HL-60/S4 treated with phorbol 12-myristate 13-acetate at 8.2 ng/mL for 4 days and 3 days (cell line): ENCODE data around the gene ERP29.
"Not testable (repeated sequence)": the region's sequence is repeated elsewhere in the genome, so short reads cannot be mapped to it uniquely, and the experiment has no call there.

Experiments used
- in situ Hi-C: fragments of 300-500 bp; cut with MboI; formaldehyde crosslinking; loops from 2 replicates; pipeline ENCODE4 v1.15.0; 2022; ENCODE audit warnings: low sequenced_read_pairs

Gene ERP29

DNA sequence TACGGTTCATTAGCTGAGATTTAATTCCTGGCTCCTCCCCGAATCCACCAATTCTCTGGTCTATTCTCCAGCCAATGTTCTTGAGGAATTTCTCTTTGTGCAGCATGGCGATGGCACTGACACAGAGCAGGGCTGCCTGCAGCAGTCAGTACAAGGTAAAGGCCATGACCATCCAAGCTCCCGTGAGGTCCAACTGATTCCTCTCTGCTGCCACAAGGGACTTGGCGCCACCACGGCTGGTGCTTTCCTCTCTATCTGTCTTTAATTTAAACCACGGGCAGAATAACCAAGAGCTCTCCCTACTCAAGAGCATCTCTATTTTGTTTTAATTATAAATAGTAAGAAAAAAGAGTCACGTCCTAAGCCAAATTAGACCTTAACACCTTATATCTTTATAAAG is 12.4 kb upstream of the ERP29 start:
- in situ Hi-C loops = no loop called here

DNA sequence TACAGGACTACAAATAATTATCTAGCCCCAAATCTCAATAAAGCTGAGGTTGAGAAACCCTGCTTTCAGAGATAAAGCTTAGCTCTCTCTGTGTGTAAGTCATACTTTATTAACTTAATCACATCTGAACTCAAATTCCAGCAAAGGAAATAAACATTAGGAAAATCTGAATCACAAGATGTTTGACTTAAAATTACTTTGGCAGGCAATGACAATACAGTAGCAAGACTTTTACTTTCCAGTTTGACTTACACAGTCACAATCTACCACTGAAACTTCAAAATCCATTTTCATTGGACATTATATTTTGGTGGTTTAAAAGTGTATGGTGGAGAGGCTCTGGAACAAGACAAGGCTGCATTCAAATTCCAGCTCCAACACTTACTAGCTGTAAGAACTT is 11.7 kb upstream of the ERP29 start:
- in situ Hi-C loops = no loop called here

DNA sequence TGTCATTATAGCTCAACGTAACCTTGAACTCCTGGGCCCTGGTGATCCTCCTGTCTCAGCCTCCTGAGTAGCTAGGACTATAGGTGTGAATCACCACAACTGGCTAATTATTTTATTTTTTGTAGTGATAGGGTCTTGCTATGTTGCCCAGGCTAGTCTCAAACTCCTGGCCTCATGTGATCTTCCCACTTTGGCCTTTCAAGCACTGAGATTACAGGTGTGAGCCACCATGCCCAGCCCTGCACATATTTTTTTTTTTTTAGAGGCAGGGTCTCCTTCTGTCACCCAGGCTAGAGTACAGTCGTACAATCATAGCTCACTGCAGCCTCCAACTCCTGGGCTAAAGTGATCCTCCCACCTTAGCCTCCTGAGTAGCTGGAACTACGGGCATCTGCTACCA is 9.2 kb upstream of the ERP29 start:
- in situ Hi-C loops = no loop called here

DNA sequence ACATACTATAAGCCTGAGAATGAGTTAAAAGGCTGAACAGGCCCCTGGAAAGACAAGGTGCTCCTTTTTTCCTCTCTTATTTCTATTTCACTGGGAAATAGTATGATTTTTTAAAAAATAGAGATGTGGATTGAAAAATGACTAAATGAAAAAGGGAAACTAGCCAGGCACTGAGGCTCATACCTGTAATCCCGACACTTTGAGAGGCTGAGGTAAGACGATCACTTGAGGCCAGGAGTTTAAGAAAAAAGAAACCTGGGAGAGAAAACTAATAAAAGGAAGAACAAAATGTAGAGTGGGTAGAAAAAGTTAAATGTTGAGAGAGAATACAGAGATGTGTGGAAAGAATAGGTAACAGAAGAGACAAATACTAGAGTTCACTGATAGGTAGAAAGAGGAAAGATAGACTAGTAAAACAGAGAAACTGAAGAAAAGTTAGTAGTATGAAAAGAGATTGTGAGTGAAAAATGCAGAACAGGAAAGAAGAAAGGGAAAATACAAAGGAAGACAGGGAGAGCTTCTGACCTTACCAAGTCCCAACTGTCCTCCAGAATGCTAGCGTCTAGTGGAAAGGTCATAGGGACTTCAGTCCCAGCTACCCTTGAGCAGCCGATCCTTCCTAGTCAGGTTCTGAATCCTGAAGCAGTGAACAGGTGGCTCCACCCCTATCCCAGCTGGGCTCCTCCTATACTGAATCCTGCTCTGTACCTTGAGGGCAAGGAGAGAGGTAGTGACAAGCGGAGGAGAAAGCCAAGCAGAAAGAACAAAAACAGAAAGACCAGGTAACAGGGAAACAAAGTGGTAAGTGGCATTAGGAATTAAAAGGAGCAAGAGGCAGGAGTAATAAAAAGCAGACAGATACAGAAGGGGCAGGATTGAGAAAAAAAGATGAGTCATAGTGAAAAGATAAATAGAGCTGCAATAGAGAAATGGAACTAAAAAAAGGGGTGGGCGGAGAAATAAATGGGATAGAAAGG is 7.5 kb upstream of the ERP29 start:
- in situ Hi-C loops = no loop called here

DNA sequence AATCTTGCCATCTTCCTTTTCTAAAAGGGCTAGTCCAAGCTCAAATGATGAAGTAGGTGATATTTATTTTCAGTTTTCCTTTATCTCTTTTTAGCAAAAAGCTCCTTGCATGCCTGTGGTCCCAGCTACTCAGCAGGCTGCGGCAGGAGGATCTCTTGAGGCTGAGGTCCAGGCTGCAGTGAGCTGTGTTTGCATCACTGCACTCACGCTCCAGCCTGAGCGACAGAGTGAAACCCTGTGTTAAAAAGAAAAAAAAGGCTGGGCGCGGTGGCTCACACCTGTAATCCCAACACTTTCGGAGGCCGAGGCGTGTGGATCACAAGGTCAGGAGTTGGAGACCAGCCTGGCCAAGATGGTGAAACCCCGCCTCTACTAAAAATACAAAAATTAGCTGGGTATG is 5.3 kb upstream of the ERP29 start:
- in situ Hi-C loops = no loop called here

DNA sequence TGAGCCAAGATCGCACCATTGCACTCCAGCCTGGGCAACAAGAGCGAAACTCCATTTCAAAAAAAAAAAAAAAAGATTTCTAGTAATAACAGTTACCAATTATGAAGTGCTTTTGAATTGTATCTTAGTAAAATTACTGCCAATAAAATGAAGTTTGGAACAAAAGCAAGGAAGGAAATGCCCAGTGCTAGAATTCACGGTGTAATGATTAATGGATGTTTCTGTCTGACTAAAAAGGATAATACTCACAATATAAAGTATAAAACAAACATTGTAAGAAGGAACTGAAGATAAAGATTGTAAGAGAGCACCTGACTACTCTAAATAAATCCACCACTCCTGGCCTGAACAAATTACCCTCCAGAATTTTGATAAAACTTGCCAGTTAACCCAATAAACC is 4.3 kb upstream of the ERP29 start:
- in situ Hi-C loops = no loop called here

DNA sequence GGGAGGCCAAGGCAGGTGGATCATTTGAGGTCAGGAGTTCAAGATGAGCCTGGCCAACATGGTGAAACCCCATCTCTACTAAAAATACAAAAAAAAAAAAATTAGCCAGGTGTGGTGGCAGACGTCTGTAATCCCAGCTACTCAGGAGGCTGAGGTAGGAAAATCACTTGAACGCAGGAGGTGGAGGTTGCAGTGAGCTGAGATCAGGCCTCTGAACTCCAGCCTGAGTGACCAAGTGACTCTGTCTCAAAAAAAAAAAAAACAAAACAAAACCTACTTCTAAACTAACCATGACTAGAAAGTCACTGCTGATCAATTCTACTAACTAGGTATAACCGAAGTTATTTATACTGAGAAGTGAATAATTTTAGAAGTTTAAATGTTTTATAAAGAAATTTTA is 3.6 kb upstream of the ERP29 start:
- in situ Hi-C loops = not testable (repeated sequence)

DNA sequence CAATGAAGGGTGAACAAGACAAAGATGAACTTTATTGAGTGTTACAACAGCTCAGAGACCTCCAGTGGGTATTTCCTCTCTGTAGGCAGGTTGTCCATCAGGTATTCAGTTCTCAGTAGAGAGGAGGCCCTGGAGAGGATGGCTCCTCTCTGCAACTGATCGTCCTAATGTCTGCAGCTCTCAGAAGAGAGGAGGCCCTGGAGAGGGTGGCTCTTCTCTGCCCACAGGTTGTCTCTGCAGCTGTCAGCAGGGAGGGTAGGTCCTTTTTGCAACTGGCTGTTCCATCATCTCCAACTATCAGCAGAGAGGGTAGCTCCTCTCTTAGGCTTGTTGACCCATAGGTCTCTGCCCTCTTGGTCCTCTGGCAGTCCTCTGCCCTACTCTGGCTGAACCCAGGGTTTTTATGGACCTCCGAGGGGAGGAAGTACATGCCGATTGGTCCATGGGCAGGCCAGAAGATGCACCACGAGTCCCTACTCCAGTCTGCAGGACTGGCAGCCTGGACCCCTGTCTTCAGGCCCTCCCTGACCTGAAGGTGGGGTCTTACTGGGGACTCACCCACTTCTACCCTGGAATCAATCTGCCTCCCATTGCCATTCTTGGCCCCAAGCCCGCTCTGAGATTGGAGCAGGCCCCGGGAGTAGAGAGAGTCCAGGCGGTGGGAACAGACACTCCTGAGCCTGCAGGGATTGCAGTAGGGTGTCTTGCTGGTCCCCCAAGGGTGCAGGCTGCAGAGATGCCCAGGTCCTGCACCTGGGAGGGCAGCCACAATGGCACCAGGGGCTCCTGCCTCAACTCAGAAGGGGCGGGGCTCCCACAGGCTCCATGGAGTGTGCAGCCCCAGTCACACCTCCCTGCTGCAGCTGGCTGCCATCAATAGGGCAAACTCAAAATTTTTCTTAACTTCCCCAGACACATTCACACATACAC is 2.5 kb upstream of the ERP29 start:
- in situ Hi-C loops = no loop called here

DNA sequence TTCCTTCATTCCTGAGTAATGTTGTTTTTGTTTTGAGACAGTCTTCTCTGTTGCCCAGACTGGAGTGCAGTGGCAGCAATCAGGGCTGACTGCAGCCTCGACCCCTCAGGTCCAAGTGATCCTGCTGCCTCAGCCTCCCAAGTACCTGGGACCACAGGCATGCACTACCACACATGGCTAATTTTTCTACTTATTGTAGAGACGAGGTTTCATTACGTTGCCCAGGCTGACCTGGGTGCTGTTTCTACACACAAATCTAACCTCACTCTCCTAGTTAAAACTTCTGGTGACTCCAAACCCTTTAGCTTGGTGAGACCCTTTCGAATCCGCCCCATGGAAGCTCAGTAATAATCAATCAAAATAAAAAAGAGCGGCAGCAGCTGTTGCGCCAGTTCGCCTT is 1.5 kb upstream of the ERP29 start:
- in situ Hi-C loops = no loop called here

DNA sequence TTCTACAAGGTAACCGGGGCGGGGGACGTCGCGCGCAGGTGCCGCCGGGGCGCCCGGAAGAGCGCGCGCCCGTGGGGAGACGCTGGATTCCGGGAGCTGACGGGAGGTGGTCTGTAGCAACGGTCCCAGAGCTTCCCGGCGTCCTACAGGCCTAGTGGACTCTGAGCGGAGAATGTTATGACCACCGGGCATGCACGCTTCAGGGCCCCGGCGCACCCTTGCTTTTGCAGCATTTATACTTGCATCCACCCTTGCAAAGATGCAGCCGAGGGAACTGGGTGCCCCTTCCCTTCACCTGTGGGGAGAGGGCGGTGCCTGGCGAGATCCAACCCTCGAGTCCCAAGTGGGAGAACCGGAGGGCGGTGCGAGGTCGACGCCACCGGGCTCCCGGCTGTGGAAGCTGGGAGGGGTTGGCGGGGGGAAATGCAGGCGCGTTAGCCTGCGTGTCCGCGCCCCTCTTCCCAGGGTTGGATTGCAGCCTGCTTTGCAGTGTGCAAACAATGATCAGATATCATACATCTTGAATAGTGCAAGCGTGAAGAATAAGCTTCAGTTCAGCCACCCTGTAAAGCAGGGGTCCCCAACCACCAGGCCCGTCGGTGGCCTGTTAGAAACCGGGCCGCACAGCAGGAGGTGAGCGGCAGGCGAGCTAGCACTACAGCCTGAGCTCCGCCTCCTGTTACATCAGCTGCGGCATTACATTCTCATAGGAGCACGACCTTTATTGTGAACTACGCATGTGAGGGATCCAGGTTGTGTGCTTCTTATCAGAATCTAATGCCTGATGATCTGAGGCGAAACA is 576 bp downstream of the ERP29 start:
- in situ Hi-C loops = no loop called here

DNA sequence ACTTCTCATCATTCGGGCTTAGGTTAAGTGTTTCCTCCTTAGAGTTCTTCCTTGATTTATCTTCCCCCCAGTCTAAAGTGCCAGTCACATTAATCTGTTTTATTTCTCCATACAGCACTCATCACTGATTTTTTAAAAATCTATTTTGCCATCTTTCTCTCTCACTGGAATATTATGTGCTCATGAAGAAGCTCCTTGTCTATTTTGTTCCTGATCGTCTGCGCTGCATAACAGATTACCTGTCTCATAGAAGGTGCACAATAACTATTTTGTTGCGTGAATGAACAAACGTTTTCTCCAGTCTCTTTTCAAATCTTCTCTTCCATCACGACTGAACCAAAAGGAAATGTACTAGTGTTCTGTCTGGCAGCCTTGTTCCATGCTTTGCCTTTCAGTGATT is 2.7 kb downstream of the ERP29 start:
- in situ Hi-C loops = no loop called here

DNA sequence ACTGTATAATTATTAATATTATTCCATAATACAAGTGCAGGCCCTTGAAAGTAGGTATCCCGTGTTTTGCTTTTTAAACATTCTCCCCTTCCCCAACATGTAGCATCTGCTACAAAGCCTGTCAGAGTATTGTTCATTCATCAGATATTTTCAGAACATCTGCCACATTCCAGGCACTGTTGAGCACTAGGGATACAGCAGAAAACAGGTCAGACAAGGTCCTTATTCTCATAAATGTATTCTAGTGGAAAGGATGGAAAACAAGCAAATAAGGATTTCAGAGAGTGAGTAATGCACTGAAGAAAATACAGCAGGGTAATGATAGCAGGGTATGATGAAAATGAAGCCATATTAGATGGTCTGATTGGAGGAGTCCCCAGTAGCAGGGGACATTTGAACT is 3.8 kb downstream of the ERP29 start:
- in situ Hi-C loops = no loop called here

DNA sequence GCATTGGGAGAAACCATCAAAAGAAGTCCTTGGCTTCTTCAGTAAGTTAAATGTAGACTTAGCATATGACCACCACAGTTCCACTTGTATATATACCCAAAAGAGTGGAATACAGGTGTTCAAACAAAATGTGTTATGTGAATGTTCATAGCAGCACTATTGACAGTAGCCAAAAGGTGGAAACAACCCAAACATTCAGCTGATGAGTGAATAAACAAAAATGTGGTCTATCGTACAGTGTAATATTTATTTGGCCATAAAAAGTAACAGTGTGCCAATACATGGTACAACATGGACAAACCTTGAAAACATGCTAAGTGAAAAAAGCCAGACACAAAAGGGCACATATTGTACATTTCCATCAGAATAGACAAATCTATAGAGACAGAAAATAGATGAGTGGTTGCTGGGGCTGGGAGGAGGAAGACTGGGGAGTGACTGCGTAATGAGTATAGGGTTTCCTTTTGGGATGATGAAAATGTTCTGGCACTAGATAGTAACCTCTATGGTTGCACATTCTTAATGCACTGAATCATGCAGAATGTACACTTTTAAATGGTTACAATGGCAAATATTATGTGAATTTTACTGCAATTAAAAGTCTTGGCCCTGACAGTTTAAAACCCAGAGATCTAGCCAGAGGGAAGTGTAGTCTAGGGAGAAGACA is 5.5 kb downstream of the ERP29 start:
- in situ Hi-C loops = no loop called here

DNA sequence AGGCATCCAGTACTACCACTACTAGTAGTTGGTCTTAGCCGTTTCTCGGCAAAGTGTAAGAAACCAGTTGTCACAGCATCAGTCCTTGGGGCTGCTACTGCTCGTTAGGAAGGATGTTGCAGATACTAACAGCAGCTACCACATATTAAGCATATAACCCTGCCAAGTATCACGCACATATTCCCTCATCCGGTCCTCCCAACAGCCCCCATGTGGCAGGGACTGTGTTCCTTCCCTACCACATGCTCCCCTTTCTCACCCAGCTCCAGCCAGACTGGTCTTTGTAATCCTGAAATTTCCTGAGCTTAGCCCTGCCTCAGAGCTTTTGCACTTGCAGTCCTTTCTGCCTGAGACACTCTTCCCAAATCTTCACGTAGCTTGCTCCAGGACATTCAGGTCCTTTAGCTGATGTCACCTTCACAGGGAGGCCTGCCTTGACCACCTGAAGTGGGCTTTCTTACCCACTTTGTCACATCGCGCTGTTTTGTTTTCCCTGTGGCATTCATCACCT is 7.8 kb downstream of the ERP29 start:
- in situ Hi-C loops = no loop called here

DNA sequence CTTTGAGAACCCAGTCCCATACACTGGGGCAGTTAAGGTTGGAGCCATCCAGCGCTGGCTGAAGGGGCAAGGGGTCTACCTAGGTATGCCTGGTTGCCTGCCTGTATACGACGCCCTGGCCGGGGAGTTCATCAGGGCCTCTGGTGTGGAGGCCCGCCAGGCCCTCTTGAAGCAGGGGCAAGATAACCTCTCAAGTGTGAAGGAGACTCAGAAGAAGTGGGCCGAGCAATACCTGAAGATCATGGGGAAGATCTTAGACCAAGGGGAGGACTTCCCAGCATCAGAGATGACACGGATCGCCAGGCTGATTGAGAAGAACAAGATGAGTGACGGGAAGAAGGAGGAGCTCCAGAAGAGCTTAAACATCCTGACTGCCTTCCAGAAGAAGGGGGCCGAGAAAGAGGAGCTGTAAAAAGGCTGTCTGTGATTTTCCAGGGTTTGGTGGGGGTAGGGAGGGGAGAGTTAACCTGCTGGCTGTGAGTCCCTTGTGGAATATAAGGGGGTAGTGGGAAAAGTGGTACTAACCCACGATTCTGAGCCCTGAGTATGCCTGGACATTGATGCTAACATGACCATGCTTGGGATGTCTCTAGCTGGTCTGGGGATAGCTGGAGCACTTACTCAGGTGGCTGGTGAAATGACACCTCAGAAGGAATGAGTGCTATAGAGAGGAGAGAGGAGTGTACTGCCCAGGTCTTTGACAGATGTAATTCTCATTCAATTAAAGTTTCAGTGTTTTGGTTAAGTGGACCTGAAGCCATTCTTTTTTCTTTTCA is 9.2 kb downstream of the ERP29 start:
- in situ Hi-C loops = no loop called here

DNA sequence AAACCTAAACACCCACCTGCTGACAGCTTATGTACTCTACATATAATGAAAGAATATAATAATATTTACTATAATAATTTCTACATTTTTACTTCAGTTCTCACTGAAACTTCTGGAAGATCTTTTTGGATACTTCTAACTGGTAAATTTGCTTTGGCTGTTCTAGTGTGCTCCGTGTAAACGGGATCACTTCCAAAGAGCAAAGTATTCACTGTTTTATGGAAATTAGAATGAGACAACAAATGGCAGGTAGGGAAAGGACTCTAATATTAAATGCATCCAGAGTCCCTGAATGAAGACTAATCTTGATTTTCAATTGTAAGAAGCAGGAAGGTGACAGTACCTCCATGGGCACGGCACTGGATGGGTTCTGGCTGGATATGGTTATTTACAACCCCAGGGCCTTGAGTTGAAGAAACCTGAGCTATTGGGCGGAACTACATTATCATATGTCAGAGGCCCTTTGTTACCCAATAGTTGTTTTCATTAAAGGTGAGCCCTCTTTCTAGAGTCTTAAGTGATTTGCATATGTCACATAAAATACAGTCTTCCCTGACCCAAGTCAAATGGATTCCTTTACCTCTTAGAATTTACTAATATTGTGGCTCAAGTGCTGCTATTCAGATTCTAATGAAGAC is 10.7 kb downstream of the ERP29 start:
- in situ Hi-C loops = no loop called here

DNA sequence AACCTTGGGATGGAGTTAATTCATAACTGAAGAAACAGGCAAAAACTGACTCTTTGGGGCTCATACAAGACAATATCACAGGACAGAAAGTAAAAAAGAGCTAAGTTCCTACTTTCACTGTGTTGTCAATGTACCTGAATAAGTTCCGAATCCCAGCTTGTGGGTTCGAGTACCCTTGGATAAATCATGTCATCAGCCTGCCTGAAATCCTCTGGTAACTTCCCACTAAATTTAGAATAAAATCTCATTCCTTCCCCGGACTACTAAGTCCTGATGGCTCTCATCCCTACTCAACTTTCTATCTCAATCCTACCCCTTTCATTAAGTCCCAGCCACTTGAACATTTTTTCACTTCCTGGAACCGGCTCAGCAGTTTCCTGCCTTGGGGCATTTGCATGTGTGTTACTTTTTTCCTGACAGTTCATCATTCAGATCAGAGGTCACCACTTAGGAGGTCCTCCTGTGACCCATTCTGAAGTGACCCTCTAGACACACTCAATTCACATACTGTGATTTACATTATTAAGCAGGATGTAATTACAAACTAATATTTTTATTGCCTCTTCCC is 12.7 kb downstream of the ERP29 start:
- in situ Hi-C loops = no loop called here

DNA sequence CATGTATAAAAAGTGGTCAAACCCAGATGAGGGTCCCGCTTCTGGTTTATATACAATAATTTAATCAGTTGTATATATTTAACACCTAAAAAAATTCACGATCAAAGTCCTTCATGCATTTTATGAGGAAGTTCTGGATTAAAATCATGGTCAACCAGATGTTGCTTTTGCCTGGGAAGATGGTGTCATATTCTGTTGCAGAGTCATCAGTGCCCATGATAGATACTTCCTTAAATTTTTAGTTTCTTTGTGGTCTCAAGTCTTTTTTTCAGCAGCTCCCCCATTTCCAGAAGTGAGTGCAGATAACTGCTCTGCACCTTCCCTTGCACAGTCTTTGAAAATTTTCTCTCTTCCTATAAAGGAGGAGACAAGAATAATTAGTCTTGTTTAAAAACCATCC is 16.1 kb downstream of the ERP29 start:
- in situ Hi-C loops = no loop called here

DNA sequence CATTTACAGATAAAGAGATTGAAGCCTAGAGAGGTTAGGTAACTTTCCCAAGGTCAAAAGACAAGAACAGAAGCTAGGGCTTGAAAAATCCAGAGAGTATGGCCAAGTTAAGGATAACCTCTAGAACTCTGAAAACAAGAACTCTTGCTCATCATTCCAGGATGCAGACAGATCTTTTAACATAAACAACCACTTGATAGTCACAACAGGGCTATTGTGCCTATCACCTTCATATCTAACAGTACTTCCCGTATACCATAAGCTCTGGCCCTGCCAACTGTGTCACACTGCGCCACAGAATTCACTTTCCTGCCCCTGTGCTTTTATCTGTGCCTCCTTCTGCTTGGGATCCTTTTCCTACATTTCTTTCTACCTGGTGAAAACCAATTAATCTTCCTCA is 18.2 kb downstream of the ERP29 start:
- in situ Hi-C loops = no loop called here
